GM12878 (cell line): ENCODE results near the gene KHDRBS2. TPM values are rescaled to one million over a fixed set of nuclear protein-coding genes. Genes with fewer than 3 reads are reported as not detected.
A peak's percentile ranks its signal among the peaks of the same experiment; 100 is the strongest.

ENCODE experiments used
- CHD1 ChIP-seq: IDR thresholded peaks from 2 replicates; pipeline ENCODE4 v1.6.1; 2012; ENCODE audit warnings: low read depth, low read length, improper control_type of control experiment
- ETV6 ChIP-seq, 2 experiments: fragments of 450-650 bp in 1 of 2; IDR thresholded peaks in 1 of 2; conservative IDR thresholded peaks in 1 of 2; 2 replicates each; pipeline ENCODE4 v1.6.1; 2014; ENCODE audit warnings: antibody characterized with exemption in 1 of 2, borderline replicate concordance in 1 of 2, low read depth in 1 of 2, mild to moderate bottlenecking in 1 of 2, moderate library complexity in 1 of 2
- HDAC2 ChIP-seq: fragments of 200-600 bp; sonication (generic); IDR thresholded peaks from 2 replicates; pipeline ENCODE4 v1.6.1; 2017
- IKZF2 ChIP-seq, 2 experiments: fragments of 450-650 bp; IDR thresholded peaks; 2 replicates each; pipeline ENCODE4 v1.6.1; 2017; ENCODE audit warnings: mild to moderate bottlenecking in 2 of 2, moderate library complexity in 2 of 2
- KLF5 ChIP-seq: fragments of 450-650 bp; IDR thresholded peaks from 2 replicates; pipeline ENCODE4 v1.6.1; 2014; ENCODE audit warnings: mild to moderate bottlenecking; ENCODE audit not compliant: partially characterized antibody
- MYC ChIP-seq: IDR thresholded peaks from 2 replicates; pipeline ENCODE4 v1.6.1; 2011; ENCODE audit warnings: mild to moderate bottlenecking, low read length, moderate library complexity, inconsistent platforms; ENCODE audit not compliant: insufficient read depth, insufficient replicate concordance, insufficient read length, severe bottlenecking
- NR2F1 ChIP-seq: fragments of 450-650 bp; conservative IDR thresholded peaks from 2 replicates; pipeline ENCODE4 v1.6.1; 2017; ENCODE audit warnings: mild to moderate bottlenecking
- POLR2AphosphoS5 ChIP-seq: IDR thresholded peaks from 2 replicates; pipeline ENCODE4 v1.6.1; 2011; ENCODE audit warnings: mild to moderate bottlenecking, low read length, inconsistent platforms
- RBBP5 ChIP-seq: fragments of 200-600 bp; sonication (generic); conservative IDR thresholded peaks from 2 replicates; pipeline ENCODE4 v1.6.1; 2016
- SMC3 ChIP-seq: IDR thresholded peaks from 2 replicates; pipeline ENCODE4 v1.6.1; 2011; ENCODE audit warnings: low read length, improper control_type of control experiment, borderline replicate concordance
- polyA plus RNA-seq, 11 experiments: library from polyadenylated mRNA; depleted of rRNA in 4 of 11; unstranded in 6 of 11; stranded (reverse) in 5 of 11; fragments of >200 nt; fragmentation: Nextera tagmentation in 4 of 11; fragmentation: Illumina TruSeq in 1 of 11; extraction: Ambion mirVana in 4 of 11; extraction: Trizol in 1 of 11; gene quantifications; 1 replicate in 1 of 11; 2 replicates in 10 of 11; pipeline versions ENCODE4 v1.2.1 to v1.2.3, GENCODE V29; 2011 to 2016; ENCODE audit warnings: inconsistent platforms in 2 of 11, missing spikeins in 2 of 11, low read depth in 1 of 11
- total RNA-seq, 4 experiments: library from RNA; depleted of rRNA in 3 of 4; stranded (reverse); fragments of >200 nt in 3 of 4; fragmentation: Illumina TruSeq in 1 of 4; extraction: Trizol in 1 of 4; gene quantifications; 2 replicates each; pipeline versions ENCODE4 v1.2.1 to v1.2.3, GENCODE V29; 2013 to 2021
- TF ChIP-seq, protein P1 (sequence below): fragments of 450-650 bp; formaldehyde crosslinking; IDR thresholded peaks from 2 replicates; pipeline ENCODE4 v1.4.0; 2020; ENCODE audit warnings: mild to moderate bottlenecking, moderate library complexity
- TF ChIP-seq, protein P2 (sequence below): fragments of 450-650 bp; conservative IDR thresholded peaks from 2 replicates; pipeline ENCODE4 v1.6.1; 2017; ENCODE audit warnings: mild to moderate bottlenecking, moderate library complexity

Gene KHDRBS2
- total and polyA plus RNA-seq, 10 of the 15 experiments (the other 5 are each of a cell fraction or from before 2014, with no cell fraction given), result 0.11 to 0.56 TPM; not detected in 8

DNA sequence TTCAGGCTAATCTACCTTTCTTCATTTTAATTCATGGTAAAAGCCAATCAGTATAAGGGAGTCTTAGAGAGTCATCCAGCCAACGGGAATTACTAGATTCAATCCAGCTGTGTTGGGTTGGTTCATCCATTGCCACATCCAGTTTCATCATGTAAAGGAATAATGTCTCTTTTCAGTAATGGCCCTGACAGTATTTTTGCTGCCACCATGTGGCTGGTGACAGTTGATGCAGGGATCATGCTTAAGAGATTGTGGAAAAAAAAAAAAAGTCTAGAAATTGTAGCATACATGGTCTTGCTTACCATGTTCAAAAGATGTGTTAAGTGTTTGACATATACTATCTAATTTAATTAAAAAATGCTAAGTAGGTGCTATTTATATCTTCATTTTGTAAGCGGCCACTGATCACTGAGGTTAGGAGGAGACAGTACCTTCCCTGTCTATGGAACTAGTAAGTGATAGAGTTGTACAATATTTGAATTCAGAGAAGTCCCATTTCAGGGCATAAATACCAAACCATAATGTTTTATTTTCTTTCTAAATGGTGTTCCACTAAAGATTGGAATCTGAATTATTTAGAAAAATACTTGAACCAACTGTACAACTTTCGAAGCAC is 135.9 kb downstream of the KHDRBS2 start (continued):
- no peak for TF ChIP-seq ETV6 (conservative IDR thresholded peaks at IDR 0.05 in 1 of 2, IDR thresholded peaks at IDR 0.05 in 1 of 2; ENCODE audit: borderline replicate concordance in 1 of 2, low read depth in 1 of 2)
- TF ChIP-seq, protein P1, sequence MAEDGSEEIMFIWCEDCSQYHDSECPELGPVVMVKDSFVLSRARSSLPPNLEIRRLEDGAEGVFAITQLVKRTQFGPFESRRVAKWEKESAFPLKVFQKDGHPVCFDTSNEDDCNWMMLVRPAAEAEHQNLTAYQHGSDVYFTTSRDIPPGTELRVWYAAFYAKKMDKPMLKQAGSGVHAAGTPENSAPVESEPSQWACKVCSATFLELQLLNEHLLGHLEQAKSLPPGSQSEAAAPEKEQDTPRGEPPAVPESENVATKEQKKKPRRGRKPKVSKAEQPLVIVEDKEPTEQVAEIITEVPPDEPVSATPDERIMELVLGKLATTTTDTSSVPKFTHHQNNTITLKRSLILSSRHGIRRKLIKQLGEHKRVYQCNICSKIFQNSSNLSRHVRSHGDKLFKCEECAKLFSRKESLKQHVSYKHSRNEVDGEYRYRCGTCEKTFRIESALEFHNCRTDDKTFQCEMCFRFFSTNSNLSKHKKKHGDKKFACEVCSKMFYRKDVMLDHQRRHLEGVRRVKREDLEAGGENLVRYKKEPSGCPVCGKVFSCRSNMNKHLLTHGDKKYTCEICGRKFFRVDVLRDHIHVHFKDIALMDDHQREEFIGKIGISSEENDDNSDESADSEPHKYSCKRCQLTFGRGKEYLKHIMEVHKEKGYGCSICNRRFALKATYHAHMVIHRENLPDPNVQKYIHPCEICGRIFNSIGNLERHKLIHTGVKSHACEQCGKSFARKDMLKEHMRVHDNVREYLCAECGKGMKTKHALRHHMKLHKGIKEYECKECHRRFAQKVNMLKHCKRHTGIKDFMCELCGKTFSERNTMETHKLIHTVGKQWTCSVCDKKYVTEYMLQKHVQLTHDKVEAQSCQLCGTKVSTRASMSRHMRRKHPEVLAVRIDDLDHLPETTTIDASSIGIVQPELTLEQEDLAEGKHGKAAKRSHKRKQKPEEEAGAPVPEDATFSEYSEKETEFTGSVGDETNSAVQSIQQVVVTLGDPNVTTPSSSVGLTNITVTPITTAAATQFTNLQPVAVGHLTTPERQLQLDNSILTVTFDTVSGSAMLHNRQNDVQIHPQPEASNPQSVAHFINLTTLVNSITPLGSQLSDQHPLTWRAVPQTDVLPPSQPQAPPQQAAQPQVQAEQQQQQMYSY (CRISPR knock-in tag), result no peak
- no peak for TF ChIP-seq IKZF2 (IDR thresholded peaks at IDR 0.05)
- TF ChIP-seq SMC3, result peak; percentile 53; the same call in 1 of the 2 replicates
- TF ChIP-seq MYC, result no peak
- no peak for TF ChIP-seq NR2F1
- no peak for TF ChIP-seq CHD1
- no peak for TF ChIP-seq POLR2AphosphoS5
- TF ChIP-seq, protein P2, sequence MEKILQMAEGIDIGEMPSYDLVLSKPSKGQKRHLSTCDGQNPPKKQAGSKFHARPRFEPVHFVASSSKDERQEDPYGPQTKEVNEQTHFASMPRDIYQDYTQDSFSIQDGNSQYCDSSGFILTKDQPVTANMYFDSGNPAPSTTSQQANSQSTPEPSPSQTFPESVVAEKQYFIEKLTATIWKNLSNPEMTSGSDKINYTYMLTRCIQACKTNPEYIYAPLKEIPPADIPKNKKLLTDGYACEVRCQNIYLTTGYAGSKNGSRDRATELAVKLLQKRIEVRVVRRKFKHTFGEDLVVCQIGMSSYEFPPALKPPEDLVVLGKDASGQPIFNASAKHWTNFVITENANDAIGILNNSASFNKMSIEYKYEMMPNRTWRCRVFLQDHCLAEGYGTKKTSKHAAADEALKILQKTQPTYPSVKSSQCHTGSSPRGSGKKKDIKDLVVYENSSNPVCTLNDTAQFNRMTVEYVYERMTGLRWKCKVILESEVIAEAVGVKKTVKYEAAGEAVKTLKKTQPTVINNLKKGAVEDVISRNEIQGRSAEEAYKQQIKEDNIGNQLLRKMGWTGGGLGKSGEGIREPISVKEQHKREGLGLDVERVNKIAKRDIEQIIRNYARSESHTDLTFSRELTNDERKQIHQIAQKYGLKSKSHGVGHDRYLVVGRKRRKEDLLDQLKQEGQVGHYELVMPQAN, result no peak
- no peak for TF ChIP-seq HDAC2
- no peak for TF ChIP-seq KLF5
- TF ChIP-seq RBBP5, result no peak
- TF ChIP-seq, all 136 proteins: peak for 5
